DMS53 (cell line): Measurements from ENCODE around the gene MCU.
A peak's percentile ranks its signal among the peaks of the same experiment; 100 is the strongest.

Experiments
- DNase-seq: peaks from one replicate; lab custom pipeline; 2025; lab: John Stamatoyannopoulos, UW

Gene MCU

DNA sequence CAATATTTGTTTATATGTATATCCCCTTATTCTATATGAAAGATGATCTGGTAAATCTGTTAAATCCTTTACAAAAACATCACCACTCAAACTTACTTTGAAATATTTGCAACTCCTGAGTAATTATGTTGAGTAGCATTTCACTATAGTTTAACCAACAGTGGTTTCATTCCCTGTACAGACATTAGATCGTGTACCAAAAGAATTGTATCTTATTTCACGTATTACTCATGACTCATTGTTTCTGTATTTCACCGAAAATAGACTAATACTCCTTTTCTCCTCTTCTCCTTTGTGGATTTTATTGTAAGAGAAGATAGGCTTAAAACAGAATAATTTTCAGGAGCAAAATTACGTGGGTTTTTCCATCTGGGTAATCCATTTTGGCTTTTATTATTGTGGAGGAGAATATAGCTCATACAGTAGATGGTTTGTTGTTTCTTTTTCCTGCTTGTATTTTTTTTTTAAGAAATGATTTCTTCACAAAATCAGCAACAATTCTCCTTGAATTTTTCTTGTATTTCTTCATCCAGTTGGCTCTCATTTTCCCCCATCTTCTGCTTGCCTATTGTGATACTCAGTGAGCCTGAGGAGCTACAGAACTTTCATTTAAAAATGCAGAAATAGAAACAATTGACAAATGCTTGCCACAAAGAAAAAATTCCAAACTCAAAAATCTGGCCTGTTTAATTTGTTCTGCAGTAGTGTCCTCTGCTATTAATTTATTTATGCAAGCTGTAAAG, 111.0 kb downstream of the MCU start:
- no peak for DNase-seq

DNA sequence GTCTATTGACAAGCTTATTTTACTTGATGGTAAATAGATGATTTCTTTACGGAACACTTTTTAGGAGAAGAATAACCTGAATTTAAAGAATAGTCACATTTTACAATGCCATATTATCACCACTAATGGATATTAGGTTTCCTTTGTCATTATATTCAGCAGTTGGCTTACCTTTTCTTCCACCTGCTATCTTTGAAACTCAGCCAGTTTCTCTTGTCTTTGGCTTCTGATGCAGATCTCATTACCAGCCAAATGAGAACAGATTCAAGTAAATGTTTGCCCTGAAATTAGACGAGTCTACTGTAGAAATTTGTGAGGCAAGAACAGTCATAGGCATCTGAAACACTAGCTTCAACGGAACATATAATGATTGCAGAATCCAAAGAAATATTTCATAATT, 116.1 kb downstream of the MCU start:
- DNase-seq: no peak

DNA sequence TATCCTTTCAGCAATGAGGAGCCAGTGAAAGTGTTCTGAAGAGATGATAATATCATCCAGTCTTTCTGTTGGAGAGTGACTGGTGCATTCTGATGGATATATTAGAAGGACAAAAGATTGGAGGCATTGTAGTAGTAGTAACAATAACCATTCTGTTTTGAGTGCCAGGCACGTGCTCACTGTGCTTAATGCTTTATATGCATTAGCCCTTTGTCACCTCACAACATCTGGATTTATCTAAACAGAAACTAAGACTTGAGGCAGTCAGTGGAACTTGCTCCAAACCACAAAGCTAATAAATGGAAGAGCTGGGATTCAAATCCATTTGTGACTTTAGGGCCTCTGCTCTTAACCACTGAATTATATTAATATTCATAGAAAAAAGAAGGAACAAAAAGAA, 117.1 kb downstream of the MCU start:
- no peak for DNase-seq

DNA sequence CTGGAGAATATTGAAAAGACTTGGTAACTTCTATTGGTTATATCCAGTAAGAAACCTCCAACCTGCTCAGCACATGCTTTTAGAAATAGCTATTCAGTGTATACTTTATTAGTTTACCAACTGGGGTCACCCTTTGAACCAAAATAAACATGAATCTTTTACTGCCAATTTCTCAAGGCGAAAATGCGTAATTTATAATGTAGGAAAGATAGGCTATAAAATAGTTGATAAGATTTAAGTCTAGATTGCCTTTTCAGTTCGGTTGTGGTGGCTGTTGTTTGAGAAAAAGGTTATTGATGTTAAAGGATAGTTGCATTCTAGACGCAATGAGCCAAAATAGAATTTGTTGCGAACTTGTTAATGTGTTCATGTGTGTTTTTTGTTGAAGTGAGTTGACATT, 119.0 kb downstream of the MCU start:
- DNase-seq: no peak

DNA sequence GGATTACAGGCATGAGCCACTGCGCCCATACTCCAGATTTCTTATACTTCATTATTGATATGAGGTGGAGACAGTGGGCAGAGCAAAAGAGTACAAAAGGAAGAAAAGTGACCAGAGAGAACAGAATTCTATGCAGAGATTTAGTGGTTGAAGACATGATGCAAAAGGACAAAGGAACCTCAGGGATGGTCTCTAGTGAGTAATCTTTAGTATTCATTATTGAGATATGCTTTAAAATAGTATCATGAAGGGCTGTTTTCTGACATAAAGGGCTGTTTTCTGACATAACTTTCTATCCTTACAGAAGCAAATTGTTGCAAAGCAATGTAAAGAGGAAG, 120.4 kb downstream of the MCU start:
- no peak for DNase-seq

DNA sequence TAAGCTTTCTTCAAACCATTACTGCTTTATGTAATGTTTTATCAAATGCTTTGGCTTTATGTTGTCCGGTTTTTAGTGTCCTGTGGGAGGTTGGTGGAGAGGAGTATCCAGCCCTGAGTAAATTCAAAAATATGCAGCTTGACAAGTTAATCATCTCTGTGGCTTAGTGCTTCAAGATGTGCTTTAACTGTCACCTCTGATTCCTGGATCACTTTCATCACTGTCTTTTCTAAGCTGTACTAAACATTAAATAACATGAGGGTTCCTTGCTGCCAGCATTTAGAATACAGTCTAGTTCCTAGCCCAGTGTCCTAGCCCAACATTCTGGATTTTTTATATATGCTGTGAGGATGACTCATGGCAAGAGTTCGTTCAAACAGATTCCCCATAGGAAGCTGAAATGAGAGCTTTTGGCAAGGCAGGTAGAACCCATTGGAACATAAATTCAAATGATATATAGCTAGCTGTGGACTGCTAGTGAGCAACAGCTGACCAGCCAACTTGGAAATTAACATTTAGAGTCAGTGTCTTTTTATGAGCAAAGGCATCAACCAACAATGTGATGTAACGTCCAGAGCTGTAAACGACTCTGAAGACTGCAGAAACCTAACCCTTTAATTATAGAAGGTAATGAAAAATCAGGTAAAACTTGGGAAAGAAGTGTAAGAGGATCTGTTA, 120.9 kb downstream of the MCU start:
- DNase-seq: no peak

DNA sequence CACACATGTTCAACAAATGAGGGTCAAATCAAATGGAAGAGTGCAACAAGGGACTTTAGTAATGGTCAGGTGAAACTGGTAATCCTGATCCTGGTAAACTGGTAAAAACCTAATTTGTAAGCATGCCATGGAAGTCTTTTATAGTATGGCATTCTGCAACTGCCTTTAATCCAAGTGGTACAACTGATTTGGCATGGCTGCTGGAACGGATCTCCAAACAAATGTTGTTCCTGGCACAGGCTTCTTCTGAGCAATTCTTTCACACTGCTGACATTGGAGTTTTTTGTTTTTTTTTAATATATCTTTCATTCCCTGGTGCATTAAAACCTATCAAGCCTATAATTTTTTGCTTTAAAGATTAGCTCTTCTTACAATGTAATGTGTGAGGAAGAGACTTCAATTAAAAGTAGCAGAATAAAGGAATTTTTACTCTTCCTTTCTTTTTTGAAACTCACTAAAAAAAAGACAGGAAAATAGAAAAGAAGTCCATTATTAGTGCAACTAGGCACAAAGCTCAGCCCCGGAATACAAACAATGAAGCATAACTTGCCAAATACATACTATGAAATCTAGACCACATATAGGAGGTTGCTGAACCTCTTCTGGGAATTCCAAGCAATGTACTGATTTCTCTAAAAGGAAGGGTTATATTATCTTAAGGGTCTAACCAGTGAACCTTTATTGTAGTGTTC, 122.3 kb downstream of the MCU start:
- no peak for DNase-seq

DNA sequence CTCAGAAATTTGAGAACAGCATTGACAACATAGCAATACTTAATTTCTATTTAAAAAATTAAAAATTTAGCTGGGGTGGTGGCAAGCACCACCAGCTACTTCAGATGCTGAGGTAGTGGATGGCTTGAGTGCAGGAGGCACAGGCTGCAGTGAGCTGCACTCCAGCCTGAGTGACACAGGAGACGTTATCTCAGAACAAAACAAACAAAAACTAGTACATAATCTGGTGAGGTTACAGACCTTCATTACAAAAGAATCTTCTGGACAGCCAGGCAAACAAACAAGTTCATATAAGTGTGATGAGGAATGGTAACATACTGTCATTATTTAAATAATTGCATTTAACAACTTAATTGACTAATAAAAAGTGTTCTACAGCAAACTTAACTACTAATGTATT, 124.6 kb downstream of the MCU start:
- peak; percentile 11 for DNase-seq

DNA sequence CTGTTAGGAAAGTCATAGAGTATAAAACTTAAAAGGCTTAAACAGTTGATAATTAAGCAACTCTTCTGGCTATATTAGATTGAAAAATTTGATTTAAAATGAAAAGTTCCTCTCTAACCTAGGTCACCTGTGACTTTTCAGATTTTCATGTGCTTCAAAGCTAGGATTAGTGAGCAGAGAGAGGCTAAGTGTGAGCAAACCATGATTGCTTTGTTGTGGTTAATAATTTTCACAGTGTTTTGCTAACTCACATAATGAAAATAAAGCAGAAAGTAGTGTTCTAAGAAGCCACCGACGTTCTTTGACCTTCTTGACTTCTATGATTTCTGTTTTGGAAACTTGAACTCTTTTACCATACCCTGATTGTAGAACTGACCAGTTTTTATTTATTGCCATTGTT, 126.1 kb downstream of the MCU start:
- no peak for DNase-seq

DNA sequence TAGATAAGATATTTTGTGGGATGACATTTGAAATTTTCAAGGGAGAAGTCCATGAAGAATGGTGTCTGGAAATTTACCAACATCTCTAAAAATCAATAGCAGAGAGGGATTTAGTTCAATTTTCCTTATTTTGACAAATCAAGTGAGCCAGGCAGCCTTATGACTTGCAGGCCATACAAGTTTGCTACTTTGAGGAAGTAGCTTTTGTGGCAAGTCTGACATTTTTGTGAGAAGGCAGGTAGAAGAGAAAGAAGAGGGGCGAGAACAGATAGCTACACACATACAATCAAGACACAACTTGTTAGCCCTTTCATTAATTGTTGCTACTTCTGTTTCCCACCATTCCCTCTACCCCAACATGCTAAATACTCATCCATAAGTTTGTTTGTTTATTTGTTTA, 127.1 kb downstream of the MCU start:
- no peak for DNase-seq

DNA sequence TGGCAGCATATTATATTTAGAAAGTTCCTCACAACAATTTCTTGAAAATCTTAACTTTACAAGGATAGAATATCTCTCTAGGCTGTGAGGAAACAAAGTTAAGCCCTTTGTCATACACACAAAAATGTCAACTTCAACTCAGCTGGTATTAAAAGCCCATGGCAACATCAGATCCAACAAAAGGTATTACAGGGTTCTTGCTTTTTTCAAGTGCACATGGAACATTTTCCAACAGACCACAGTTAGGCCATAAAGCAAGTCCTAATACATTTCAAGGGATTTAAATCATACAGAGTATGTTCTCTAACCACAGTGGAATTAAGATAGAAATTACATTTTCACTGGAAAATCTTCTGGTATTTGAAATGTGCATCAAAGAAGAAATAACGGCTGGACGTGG, 129.7 kb downstream of the MCU start:
- DNase-seq: no peak

DNA sequence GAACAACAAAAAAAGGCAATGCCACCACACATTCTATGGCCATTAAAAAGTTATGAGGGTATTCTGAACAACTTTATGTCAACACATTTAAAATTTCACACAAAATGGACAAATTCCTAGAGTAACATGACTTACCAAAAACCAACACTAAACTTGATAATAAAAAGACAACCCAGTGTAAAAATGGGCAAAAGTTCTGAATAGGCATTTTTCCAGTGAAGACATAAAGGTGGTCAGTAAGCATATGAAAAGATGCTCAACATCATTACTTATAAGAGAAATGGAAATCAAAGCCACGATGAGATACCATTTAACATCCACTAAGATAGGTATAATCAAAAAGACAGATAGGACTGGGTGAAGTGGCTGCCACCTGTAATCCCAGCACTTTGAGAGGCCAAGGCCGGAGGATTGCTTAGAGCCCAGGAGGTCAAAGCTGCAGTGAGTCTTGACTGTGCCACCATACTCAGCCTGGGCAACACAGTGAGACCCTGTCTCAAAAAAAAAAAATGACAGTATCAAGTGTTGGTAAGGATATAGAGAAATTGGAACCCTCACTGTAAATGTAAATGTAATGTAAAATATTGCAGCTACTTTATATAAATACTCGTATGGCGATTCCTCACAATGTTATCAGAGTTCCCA, 130.5 kb downstream of the MCU start:
- no peak for DNase-seq

DNA sequence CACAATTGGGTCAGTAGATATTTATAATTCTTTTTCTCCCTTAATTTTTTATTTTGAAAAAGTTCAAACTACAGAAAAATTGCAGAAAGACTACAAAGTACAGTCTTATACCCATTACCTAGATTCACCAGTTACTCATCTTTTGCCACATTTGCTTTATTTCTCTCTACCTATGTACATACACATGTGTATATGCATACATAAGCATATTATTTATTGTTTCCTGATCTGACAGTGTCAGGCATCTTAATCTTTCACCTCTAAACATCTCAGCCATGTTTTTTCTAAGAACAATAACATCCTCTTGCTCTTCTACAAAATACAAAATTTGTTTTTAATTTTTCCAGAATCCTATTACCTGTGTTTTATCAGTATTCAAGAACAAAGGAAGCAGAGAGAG, 133.2 kb downstream of the MCU start:
- no peak for DNase-seq

DNA sequence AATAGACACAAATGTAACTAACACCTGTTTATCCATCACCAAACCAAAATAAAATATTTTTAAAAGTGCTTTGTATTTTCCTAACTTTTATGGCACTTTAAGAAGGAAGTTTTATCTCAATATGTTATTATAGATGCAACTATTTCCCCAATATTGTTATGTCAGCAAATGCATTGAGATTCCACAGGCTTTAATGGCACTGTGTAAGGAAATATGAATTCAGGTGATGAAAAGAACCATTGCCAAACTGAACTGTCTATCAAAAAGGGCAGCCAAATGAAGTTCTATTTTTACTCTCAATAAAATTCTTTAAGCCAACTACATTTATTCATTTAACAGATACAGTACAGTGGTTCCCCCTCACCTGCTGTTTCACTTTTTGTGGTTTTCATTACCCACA, 134.4 kb downstream of the MCU start:
- no peak for DNase-seq

DNA sequence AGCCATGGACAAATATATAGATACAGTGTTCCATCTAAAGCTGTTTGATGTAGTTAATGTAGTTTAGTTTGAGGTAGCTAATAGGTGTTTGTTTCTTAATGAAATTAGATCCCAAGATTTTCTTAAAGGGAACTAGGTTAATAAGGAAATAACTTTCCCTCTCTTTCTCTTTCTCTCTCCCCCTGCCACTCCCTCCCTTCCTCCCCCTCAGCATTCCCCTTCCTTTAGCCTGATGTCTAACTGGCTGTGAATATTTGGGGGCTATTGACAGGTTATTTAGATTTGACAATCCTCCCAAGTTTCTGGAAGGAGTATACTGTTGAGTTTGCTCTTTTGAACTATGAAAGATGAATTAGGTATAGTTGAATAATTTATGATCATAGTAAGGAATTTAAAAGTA, 136.4 kb downstream of the MCU start:
- no peak for DNase-seq

DNA sequence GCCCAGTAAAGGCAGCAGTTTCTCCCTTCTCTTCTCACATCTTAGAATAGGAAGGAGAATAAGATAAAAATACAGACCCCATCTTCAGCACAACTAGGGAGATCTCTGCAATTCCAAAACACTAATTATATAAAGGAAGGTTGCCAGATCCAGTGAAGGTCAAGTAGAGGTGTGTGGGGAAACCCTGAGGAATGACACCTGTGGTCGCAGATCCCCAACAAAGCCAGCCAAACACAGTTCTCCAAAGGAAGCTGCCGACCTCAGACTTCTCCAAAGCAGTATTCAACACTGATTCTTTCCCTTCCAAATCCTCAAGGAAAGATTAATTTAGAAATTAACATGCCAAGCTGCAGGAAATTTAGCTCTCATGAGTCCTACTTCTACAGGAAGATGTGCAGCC, 138.7 kb downstream of the MCU start:
- no peak for DNase-seq

DNA sequence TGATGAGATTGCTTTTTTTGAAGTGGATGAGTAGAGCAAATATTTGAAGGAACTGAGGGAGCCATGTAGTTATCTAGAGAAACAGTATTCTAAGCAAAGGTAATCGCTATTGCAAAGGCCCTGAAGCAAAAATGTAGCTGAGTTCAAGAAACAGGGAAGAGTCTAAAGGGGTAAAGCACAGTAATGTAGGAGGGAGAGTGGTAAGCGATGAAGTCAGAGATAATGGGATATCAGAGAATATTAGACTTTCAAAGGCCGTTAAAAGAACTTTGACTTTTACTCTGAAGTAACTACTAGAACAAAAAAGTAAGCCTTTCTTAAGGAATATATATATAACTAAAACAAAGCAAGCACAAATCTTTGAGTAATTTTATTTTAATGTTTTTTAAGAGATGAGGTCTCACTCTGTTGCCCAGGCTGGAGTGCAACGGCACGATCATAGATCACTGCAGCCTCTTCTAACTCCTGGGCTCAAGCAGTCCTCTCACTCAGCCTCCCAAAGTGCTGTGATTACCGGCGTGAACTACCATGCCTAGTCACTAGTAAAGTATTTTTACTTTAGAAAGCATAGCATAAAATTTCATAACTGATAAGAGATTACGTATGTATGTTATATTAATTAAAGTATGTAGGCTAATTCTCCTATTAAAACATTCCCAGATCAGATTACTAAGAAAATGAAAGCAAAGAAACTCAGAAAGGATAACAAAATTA, 139.9 kb downstream of the MCU start:
- DNase-seq: no peak

DNA sequence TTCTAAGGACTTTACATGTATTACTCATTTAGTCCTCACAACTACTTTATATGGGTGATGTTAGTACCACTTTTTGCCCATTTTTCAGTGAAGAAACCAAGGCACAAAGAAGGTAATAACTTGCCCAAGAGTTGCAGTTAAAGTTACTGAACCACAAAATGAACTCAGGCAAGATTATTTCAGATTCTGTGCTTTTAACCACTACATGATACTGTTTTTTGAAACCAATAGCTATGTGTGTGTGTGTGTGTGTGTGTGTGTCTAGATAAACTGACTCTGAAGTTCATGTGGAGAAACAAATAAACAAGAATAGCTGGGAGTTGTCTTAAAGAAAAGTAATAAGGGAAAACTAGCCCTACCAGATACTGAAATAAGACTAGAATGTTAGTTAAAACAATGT, 140.8 kb downstream of the MCU start:
- no peak for DNase-seq

DNA sequence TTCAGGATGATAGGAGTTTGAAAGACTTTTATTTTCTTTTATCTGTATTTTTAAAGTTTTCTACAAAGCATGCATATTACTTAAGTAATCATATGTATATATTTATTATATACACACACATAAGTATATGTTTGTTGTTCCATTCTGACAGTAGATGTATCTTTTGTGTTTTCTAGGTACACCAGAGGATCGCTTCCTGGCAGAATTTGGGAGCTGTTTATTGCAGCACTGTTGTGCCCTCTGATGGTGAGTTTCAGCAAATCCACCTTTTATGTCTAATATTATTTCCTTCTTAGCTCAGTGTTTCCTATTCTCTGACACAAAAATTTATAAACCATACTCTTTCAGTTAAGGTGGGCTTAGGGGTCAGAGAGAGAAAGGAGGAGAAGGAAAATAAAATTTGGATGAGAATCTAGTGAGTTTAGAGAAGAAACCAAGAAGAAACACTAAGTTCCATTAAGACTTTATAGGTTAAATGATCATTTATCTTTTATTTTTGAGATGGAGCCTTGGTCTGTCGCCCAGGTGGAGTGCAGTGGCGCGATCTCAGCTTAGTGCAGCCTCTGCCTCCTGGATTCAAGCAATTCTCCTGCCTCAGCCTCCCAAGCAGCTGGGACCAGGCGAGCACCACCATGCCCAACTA, 142.4 kb downstream of the MCU start:
- peak; percentile 78 for DNase-seq

DNA sequence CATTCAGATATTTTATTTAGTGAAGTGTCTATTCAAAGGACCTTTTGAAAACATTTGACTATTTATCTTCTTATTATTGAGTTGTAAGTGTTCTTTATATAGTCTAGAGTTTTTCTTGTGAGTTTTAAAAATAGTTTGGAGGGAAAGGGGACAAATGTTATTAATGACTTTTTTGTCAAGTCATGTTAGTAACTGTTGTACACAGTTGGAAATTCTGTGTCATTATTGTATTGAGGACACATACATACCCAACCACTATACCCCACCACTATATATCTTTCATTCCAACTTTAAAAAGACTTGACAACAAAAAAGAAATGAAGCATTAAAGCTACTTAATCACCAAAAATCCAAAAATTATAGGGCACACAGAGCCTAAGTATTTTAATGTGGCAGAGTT, 148.4 kb downstream of the MCU start:
- no peak for DNase-seq

DNA sequence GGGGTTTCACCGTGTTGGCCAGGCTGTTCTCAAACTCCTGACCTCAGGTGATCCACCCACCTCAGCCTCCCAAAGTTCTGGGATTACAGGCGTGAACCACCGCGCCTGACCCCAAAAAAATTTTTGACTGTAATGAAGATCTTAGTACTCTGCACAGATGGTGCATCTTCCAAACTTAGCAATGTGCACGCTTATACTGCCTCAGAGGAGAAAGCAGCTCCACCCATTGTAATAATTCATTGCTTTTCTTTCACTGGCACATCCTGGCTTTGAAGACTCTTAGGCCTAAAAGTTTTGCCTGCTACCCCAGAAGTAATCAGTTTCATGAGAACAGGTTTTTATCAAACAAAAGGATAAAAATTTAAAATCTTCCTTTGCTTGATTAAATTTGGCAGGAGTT, 149.5 kb downstream of the MCU start:
- no peak for DNase-seq

DNA sequence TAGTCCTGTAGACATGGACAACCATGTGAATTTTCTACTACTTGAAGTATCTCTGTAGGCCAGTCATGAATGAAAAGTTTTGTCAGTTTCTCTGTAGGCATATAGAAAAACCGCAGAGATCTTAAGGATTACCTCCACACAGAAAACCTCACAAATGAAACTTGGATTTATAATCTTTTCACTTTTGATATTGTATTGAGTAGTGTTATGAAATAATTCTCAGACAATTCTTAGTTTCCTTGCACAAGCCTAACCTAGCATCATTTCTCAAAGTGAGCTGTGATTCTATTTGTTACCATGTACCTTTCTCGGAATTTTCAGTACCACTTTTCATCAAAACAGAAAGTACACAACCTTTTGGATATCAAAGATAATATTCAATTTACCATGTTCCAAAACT, 150.2 kb downstream of the MCU start:
- DNase-seq: no peak
